ENCODE data around the gene RAB4A. TPM values are rescaled to one million over a fixed set of nuclear protein-coding genes. Genes with fewer than 3 reads are reported as not detected.
A peak's percentile ranks its signal among the peaks of the same experiment; 100 is the strongest.

Gene RAB4A
- total and polyA plus RNA-seq, 2 of the 13 experiments (the other 11 are each of a cell fraction or from before 2014, with no cell fraction given), result 56.0 to 80.1 TPM

DNA sequence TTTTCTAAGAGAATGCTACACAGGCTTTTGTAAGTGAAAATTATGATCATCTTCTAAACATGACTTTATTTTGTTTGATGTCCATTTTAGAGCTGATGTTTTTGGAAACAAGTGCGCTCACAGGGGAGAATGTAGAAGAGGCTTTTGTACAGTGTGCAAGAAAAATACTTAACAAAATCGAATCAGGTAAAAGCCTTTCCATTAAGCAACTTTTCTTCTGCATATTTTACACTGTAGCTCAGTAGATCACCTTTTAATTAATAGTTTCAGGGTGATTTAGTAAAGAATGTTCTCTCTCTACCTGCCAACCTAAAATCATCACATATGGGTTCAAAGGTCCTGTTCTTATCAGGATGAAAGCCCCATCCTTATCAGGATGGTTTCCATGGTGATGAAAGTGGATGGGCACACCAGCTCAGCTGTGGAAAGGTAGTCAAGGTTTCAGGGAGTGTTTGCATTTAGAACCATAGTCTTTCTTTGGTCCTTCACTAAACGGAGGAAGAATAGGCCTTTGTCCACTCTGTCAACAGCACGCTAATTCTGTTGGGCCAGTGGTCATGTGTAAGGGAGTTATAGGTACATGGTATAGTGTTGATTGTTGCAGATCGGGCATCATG is 28.1 kb downstream of the RAB4A start (continued):
- TF ChIP-seq, protein P1, sequence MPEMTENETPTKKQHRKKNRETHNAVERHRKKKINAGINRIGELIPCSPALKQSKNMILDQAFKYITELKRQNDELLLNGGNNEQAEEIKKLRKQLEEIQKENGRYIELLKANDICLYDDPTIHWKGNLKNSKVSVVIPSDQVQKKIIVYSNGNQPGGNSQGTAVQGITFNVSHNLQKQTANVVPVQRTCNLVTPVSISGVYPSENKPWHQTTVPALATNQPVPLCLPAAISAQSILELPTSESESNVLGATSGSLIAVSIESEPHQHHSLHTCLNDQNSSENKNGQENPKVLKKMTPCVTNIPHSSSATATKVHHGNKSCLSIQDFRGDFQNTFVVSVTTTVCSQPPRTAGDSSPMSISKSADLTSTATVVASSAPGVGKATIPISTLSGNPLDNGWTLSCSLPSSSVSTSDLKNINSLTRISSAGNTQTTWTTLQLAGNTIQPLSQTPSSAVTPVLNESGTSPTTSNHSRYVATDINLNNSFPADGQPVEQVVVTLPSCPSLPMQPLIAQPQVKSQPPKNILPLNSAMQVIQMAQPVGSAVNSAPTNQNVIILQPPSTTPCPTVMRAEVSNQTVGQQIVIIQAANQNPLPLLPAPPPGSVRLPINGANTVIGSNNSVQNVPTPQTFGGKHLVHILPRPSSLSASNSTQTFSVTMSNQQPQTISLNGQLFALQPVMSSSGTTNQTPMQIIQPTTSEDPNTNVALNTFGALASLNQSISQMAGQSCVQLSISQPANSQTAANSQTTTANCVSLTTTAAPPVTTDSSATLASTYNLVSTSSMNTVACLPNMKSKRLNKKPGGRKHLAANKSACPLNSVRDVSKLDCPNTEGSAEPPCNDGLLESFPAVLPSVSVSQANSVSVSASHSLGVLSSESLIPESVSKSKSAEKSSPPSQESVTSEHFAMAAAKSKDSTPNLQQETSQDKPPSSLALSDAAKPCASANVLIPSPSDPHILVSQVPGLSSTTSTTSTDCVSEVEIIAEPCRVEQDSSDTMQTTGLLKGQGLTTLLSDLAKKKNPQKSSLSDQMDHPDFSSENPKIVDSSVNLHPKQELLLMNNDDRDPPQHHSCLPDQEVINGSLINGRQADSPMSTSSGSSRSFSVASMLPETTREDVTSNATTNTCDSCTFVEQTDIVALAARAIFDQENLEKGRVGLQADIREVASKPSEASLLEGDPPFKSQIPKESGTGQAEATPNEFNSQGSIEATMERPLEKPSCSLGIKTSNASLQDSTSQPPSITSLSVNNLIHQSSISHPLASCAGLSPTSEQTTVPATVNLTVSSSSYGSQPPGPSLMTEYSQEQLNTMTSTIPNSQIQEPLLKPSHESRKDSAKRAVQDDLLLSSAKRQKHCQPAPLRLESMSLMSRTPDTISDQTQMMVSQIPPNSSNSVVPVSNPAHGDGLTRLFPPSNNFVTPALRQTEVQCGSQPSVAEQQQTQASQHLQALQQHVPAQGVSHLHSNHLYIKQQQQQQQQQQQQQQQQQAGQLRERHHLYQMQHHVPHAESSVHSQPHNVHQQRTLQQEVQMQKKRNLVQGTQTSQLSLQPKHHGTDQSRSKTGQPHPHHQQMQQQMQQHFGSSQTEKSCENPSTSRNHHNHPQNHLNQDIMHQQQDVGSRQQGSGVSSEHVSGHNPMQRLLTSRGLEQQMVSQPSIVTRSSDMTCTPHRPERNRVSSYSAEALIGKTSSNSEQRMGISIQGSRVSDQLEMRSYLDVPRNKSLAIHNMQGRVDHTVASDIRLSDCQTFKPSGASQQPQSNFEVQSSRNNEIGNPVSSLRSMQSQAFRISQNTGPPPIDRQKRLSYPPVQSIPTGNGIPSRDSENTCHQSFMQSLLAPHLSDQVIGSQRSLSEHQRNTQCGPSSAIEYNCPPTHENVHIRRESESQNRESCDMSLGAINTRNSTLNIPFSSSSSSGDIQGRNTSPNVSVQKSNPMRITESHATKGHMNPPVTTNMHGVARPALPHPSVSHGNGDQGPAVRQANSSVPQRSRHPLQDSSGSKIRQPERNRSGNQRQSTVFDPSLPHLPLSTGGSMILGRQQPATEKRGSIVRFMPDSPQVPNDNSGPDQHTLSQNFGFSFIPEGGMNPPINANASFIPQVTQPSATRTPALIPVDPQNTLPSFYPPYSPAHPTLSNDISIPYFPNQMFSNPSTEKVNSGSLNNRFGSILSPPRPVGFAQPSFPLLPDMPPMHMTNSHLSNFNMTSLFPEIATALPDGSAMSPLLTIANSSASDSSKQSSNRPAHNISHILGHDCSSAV (CRISPR knock-in tag; IDR thresholded peaks at IDR 0.05; ENCODE audit: borderline replicate concordance), result no peak
- TF ChIP-seq PHF21A (CRISPR knock-in tag; IDR thresholded peaks at IDR 0.05) (peak; percentile 57), MTA3 (CRISPR knock-in tag; IDR thresholded peaks at IDR 0.05) (no peak), CBFB (CRISPR knock-in tag; IDR thresholded peaks at IDR 0.05) (no peak), ZFP82 (CRISPR knock-in tag; IDR thresholded peaks at IDR 0.05; ENCODE audit: borderline replicate concordance) (no peak), ZNF614 (CRISPR knock-in tag; IDR thresholded peaks at IDR 0.05; ENCODE audit: borderline replicate concordance) (peak; percentile 83), ZNF549 (CRISPR knock-in tag; IDR thresholded peaks at IDR 0.05) (no peak), ZNF350 (CRISPR knock-in tag; IDR thresholded peaks at IDR 0.05; ENCODE audit: borderline replicate concordance, low read depth) (no peak), RBFOX2 (IDR thresholded peaks at IDR 0.05; ENCODE audit: low read depth, low read length) (no peak), ZNF841 (CRISPR knock-in tag; IDR thresholded peaks at IDR 0.05; ENCODE audit: borderline replicate concordance) (no peak), ATAD3A (CRISPR knock-in tag; IDR thresholded peaks at IDR 0.05) (no peak), FOXA3 (CRISPR knock-in tag; IDR thresholded peaks at IDR 0.05) (peak; percentile 94)
- TF ChIP-seq, protein P2, sequence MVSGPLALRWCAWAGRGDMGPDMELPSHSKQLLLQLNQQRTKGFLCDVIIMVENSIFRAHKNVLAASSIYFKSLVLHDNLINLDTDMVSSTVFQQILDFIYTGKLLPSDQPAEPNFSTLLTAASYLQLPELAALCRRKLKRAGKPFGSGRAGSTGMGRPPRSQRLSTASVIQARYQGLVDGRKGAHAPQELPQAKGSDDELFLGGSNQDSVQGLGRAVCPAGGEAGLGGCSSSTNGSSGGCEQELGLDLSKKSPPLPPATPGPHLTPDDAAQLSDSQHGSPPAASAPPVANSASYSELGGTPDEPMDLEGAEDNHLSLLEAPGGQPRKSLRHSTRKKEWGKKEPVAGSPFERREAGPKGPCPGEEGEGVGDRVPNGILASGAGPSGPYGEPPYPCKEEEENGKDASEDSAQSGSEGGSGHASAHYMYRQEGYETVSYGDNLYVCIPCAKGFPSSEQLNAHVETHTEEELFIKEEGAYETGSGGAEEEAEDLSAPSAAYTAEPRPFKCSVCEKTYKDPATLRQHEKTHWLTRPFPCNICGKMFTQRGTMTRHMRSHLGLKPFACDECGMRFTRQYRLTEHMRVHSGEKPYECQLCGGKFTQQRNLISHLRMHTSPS (CRISPR knock-in tag; IDR thresholded peaks at IDR 0.05; ENCODE audit: low read depth), result no peak
- TF ChIP-seq, protein P3, sequence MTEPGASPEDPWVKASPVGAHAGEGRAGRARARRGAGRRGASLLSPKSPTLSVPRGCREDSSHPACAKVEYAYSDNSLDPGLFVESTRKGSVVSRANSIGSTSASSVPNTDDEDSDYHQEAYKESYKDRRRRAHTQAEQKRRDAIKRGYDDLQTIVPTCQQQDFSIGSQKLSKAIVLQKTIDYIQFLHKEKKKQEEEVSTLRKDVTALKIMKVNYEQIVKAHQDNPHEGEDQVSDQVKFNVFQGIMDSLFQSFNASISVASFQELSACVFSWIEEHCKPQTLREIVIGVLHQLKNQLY (CRISPR knock-in tag; IDR thresholded peaks at IDR 0.05), result peak; percentile 80
- TF ChIP-seq, protein P4, sequence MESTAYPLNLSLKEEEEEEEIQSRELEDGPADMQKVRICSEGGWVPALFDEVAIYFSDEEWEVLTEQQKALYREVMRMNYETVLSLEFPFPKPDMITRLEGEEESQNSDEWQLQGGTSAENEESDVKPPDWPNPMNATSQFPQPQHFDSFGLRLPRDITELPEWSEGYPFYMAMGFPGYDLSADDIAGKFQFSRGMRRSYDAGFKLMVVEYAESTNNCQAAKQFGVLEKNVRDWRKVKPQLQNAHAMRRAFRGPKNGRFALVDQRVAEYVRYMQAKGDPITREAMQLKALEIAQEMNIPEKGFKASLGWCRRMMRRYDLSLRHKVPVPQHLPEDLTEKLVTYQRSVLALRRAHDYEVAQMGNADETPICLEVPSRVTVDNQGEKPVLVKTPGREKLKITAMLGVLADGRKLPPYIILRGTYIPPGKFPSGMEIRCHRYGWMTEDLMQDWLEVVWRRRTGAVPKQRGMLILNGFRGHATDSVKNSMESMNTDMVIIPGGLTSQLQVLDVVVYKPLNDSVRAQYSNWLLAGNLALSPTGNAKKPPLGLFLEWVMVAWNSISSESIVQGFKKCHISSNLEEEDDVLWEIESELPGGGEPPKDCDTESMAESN (CRISPR knock-in tag; conservative IDR thresholded peaks at IDR 0.05), result no peak
- TF ChIP-seq, protein P5, sequence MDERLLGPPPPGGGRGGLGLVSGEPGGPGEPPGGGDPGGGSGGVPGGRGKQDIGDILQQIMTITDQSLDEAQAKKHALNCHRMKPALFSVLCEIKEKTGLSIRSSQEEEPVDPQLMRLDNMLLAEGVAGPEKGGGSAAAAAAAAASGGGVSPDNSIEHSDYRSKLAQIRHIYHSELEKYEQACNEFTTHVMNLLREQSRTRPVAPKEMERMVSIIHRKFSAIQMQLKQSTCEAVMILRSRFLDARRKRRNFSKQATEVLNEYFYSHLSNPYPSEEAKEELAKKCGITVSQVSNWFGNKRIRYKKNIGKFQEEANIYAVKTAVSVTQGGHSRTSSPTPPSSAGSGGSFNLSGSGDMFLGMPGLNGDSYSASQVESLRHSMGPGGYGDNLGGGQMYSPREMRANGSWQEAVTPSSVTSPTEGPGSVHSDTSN (CRISPR knock-in tag; IDR thresholded peaks at IDR 0.05), result 0 out of 2 replicates have a peak, but pooled peaks have one; percentile 37

Data from HepG2 (cell line).